Liver (tissue), 9 donors: Measurements from ENCODE around the gene ACOT7. TPM values are rescaled to one million over a fixed set of nuclear protein-coding genes. Genes with fewer than 3 reads are reported as not detected.
"Not testable (repeated sequence)": the region's sequence is repeated elsewhere in the genome, so short reads cannot be mapped to it uniquely, and the experiment has no call there.

Experiments used
- DNase-seq: peaks from one replicate; pipeline ENCODE4 v3.0.0-alpha.2; 2017; ENCODE audit warnings: low spot score
- H3K27ac ChIP-seq, 2 donors: one replicate each; pipeline ENCODE4 v1.7.0; 2013; ENCODE audit warnings: inconsistent platforms in 2 of 2, low read length in 2 of 2, control low read depth in 1 of 2, low read depth in 1 of 2, mild to moderate bottlenecking in 1 of 2
- H3K27me3 ChIP-seq, 4 donors: one replicate each; pipeline versions ENCODE4 v1.6.1 to v1.7.0; 2013; ENCODE audit warnings: low read length in 3 of 4, inconsistent platforms in 1 of 4, mild to moderate bottlenecking in 1 of 4, moderate library complexity in 1 of 4; ENCODE audit not compliant: control insufficient read depth in 4 of 4, insufficient read depth in 4 of 4
- H3K36me3 ChIP-seq, 4 donors: one replicate each; pipeline versions ENCODE4 v1.6.1 to v1.7.0; 2013; ENCODE audit warnings: low read length in 3 of 4, mild to moderate bottlenecking in 3 of 4, low read depth in 1 of 4, moderate library complexity in 1 of 4; ENCODE audit not compliant: control insufficient read depth in 4 of 4, insufficient read depth in 3 of 4
- H3K4me1 ChIP-seq, 4 donors: one replicate each; pipeline versions ENCODE4 v1.6.1 to v1.7.0; 2013; ENCODE audit warnings: low read length in 3 of 4, mild to moderate bottlenecking in 3 of 4, moderate library complexity in 1 of 4; ENCODE audit not compliant: control insufficient read depth in 4 of 4, insufficient read depth in 4 of 4
- H3K4me3 ChIP-seq, 3 donors: one replicate each; pipeline versions ENCODE4 v1.6.1 to v1.7.0; 2013; ENCODE audit warnings: low read length in 3 of 3, control low read depth in 1 of 3, low read depth in 1 of 3, mild to moderate bottlenecking in 1 of 3
- H3K9ac ChIP-seq, 2 donors: one replicate each; pipeline ENCODE4 v1.7.0; 2013; ENCODE audit warnings: low read length in 2 of 2, mild to moderate bottlenecking in 2 of 2, moderate library complexity in 2 of 2, control low read depth in 1 of 2, low read depth in 1 of 2
- H3K9me3 ChIP-seq, 4 donors: one replicate each; pipeline versions ENCODE4 v1.6.1 to v1.7.0; 2013; ENCODE audit warnings: low read length in 3 of 4; ENCODE audit not compliant: control insufficient read depth in 4 of 4
- ATF3 ChIP-seq: IDR thresholded peaks from 2 replicates; pipeline ENCODE4 v1.6.1; 2016; ENCODE audit warnings: antibody characterized with exemption
- CTCF ChIP-seq: fragments of 150-350 bp; IDR thresholded peaks from 2 replicates; pipeline ENCODE4 v1.5.1; 2017; ENCODE audit warnings: improper control_type of control experiment, low read depth, low read length; ENCODE audit not compliant: missing input control
- FOXA1 ChIP-seq: IDR thresholded peaks from 2 replicates; pipeline ENCODE4 v1.6.1; 2016; ENCODE audit warnings: antibody characterized with exemption
- FOXA2 ChIP-seq: IDR thresholded peaks from 2 replicates; pipeline ENCODE4 v1.6.1; 2016; ENCODE audit warnings: antibody characterized with exemption
- GABPA ChIP-seq, 2 donors: IDR thresholded peaks in 1 of 2; conservative IDR thresholded peaks in 1 of 2; 2 replicates each; pipeline ENCODE4 v1.6.1; 2016; ENCODE audit warnings: antibody characterized with exemption in 2 of 2, mild to moderate bottlenecking in 1 of 2, moderate library complexity in 1 of 2
- HNF4A ChIP-seq, 2 donors: conservative IDR thresholded peaks; 2 replicates each; pipeline ENCODE4 v1.6.1; 2016; ENCODE audit warnings: antibody characterized with exemption in 2 of 2, mild to moderate bottlenecking in 2 of 2
- HNF4G ChIP-seq: IDR thresholded peaks from 2 replicates; pipeline ENCODE4 v1.6.1; 2016; ENCODE audit warnings: antibody characterized with exemption
- JUND ChIP-seq, 2 donors: IDR thresholded peaks; 2 replicates each; pipeline ENCODE4 v1.6.1; 2016; ENCODE audit warnings: antibody characterized with exemption in 2 of 2
- MAX ChIP-seq: IDR thresholded peaks from 2 replicates; pipeline ENCODE4 v1.6.1; 2016; ENCODE audit warnings: antibody characterized with exemption
- NR2F2 ChIP-seq: IDR thresholded peaks from 2 replicates; pipeline ENCODE4 v1.6.1; 2016; ENCODE audit warnings: antibody characterized with exemption
- RAD21 ChIP-seq, 2 donors: IDR thresholded peaks; 2 replicates each; pipeline ENCODE4 v1.6.1; 2016; ENCODE audit warnings: antibody characterized with exemption in 2 of 2, mild to moderate bottlenecking in 2 of 2
- REST ChIP-seq: IDR thresholded peaks from 2 replicates; pipeline ENCODE4 v1.6.1; 2016; ENCODE audit warnings: antibody characterized with exemption, mild to moderate bottlenecking
- RXRA ChIP-seq, 2 donors: IDR thresholded peaks; 2 replicates each; pipeline ENCODE4 v1.6.1; 2017 to 2018; ENCODE audit warnings: antibody characterized with exemption in 2 of 2, mild to moderate bottlenecking in 1 of 2
- YY1 ChIP-seq: IDR thresholded peaks from 2 replicates; pipeline ENCODE4 v1.6.1; 2016; ENCODE audit warnings: antibody characterized with exemption, mild to moderate bottlenecking
- ZBTB33 ChIP-seq: IDR thresholded peaks from 2 replicates; pipeline ENCODE4 v1.6.1; 2016; ENCODE audit warnings: antibody characterized with exemption
- WGBS: extraction: QIAGEN DNeasy Blood & Tissue Kit; methylation state at CpG from one replicate; pipeline ENCODE4 v1.1.7; 2013; 5-methylcytosine and 5-hydroxymethylcytosine counted together
- polyA plus RNA-seq, 2 donors: library from polyadenylated mRNA; stranded (reverse) in 1 of 2; unstranded in 1 of 2; fragments of 200-250 nt in 1 of 2; fragments of >200 nt in 1 of 2; fragmentation: Nextera tagmentation in 1 of 2; extraction: Ambion mirVana in 1 of 2; gene quantifications; one replicate each; pipeline versions ENCODE4 v1.2.1 to v1.2.3, GENCODE V29; 2013 to 2015
- total RNA-seq, 2 donors: library from RNA; depleted of rRNA; stranded (reverse); fragments of >200 nt; gene quantifications; one replicate each; pipeline ENCODE4 v1.2.3, GENCODE V29; 2014
- donor health status: healthy.
- donor health status: healthy.
- donor health status: healthy.
- donor health status: healthy.
- donor health status: healthy.

ACOT7 gene
- total and polyA plus RNA-seq, 4 donors, result 8.7 to 14.4 (median 10.4) TPM

- no peak overlapping the region for H3K9ac ChIP-seq
- no peak for DNase-seq
- WGBS, result 93% methylated on average over 15 of the region's 15 CpGs
- H3K4me3 ChIP-seq, result no peak overlapping the region
- no peaks in the 10 kb centered on the region for H3K36me3 ChIP-seq
- H3K27ac ChIP-seq, result no peak overlapping the region
- H3K4me1 ChIP-seq, result peaks cover 0 to 6% (median 2%) of the 10 kb centered on the region in 4 donors
- H3K9me3 ChIP-seq, result no peaks in the 10 kb centered on the region
- no peak for TF ChIP-seq REST
- no peak for TF ChIP-seq RAD21 (IDR thresholded peaks at IDR 0.05)
- TF ChIP-seq FOXA1, result no peak
- TF ChIP-seq MAX, result no peak
- TF ChIP-seq YY1, result no peak
- TF ChIP-seq NR2F2, result no peak
- TF ChIP-seq CTCF, result no peak
- TF ChIP-seq FOXA2, result no peak
- no peak for TF ChIP-seq JUND (IDR thresholded peaks at IDR 0.05)
- no peak for TF ChIP-seq RXRA (IDR thresholded peaks at IDR 0.05)
- no peak for TF ChIP-seq HNF4G
- TF ChIP-seq HNF4A (conservative IDR thresholded peaks at IDR 0.05), result no peak
- no peak for TF ChIP-seq ZBTB33
- TF ChIP-seq GABPA (IDR thresholded peaks at IDR 0.05 in 1 of 2, conservative IDR thresholded peaks at IDR 0.05 in 1 of 2), result no peak
- H3K27me3 ChIP-seq, result no peaks in the 10 kb centered on the region
These were observed 41.6 kb upstream of the ACOT7 start for GRCh38 chr1:6435129-6435528.

- Histone ChIP-seq H3K27me3 (no peaks in the 10 kb centered on the region), H3K4me3 (no peak overlapping the region), H3K9me3 (no peaks in the 10 kb centered on the region), H3K27ac (no peak overlapping the region), H3K36me3 (no peaks in the 10 kb centered on the region), H3K9ac (no peak overlapping the region), H3K4me1 (peaks cover 0 to 2% (median 1%) of the 10 kb centered on the region in 4 donors)
- TF ChIP-seq RAD21 (IDR thresholded peaks at IDR 0.05) (no peak), ZBTB33 (no peak), FOXA1 (no peak), ATF3 (no peak), JUND (IDR thresholded peaks at IDR 0.05) (no peak), RXRA (IDR thresholded peaks at IDR 0.05) (no peak), GABPA (IDR thresholded peaks at IDR 0.05 in 1 of 2, conservative IDR thresholded peaks at IDR 0.05 in 1 of 2) (no peak), HNF4A (conservative IDR thresholded peaks at IDR 0.05) (no peak), NR2F2 (no peak), FOXA2 (no peak)
- WGBS, result 85% methylated on average over 5 of the region's 5 CpGs
- no peak for DNase-seq
These were observed 40.6 kb upstream of the ACOT7 start for GRCh38 chr1:6434186-6434585.

- not testable (repeated sequence) for H3K36me3 ChIP-seq
These were observed 38.3 kb upstream of the ACOT7 start for GRCh38 chr1:6431645-6432579.

More at GRCh38 chr1:6431645-6432579, 38.3 kb upstream of the ACOT7 start:
- H3K27me3 ChIP-seq, H3K4me3 ChIP-seq, H3K4me1 ChIP-seq, DNase-seq, H3K9me3 ChIP-seq, H3K9ac ChIP-seq, H3K27ac ChIP-seq: not testable (repeated sequence)
- WGBS, result 82% methylated on average over 13 of the region's 13 CpGs
